ENCODE data around the gene FGF1.
A peak's percentile ranks its signal among the peaks of the same experiment; 100 is the strongest.

DNA sequence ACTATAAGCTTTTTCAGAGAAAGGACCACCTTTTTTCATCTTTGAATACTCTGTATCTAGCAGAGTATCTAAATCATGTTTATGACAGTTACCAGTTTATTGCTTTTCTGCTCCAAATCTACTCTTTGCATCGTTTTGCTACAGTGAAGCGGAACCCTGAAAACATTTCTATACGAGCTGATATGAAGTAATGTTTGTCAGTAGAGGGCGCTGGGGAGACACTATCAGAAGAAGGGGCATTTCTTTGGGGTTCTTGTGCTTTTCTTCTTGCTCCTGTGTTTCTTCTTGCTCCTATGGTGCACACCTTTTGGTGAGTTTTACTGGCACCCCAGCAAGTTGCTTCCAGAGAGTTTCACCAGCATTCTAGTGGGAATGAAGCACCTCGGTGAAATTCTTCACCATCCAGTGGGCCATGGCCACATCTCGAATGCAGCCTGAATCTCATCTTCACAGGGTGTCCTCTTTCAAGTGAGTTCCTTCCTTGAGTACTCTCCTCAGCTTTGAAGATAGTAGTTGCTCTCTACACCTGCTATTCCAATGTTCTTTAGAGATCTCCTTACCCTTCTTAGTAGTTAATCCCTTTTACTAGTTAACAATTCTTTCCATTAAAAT lies 98.4 kb downstream of the FGF1 start:
- TF ChIP-seq, protein P1, sequence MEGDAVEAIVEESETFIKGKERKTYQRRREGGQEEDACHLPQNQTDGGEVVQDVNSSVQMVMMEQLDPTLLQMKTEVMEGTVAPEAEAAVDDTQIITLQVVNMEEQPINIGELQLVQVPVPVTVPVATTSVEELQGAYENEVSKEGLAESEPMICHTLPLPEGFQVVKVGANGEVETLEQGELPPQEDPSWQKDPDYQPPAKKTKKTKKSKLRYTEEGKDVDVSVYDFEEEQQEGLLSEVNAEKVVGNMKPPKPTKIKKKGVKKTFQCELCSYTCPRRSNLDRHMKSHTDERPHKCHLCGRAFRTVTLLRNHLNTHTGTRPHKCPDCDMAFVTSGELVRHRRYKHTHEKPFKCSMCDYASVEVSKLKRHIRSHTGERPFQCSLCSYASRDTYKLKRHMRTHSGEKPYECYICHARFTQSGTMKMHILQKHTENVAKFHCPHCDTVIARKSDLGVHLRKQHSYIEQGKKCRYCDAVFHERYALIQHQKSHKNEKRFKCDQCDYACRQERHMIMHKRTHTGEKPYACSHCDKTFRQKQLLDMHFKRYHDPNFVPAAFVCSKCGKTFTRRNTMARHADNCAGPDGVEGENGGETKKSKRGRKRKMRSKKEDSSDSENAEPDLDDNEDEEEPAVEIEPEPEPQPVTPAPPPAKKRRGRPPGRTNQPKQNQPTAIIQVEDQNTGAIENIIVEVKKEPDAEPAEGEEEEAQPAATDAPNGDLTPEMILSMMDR (IDR thresholded peaks at IDR 0.05; ENCODE audit: low read length): peak; percentile 65; the same call in 1 of the 2 replicates
- TF ChIP-seq EZH2 (IDR thresholded peaks at IDR 0.05; ENCODE audit: borderline replicate concordance, low read length): no peak
